ENCODE results near the gene PKM.

DNA sequence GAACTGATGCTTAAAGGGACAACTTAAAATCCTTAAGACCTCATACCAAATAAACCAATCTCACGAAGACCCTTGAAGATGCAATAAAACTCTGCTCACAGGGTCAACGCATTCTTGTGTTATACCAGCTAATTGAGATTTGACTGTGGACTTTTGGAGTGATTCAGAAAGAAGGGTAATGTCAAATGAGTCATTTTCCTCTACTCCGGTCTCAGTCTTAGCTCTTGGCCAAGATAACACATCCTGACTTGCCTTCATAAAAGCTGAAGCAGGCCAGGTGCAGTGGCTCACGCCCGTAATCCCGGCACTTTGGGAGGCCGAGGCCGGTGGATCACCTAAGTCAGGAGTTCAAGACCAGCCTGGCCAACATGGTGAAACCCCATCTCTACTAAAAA lies 3.8 kb downstream of the PKM start:
- TF ChIP-seq CTCF (IDR thresholded peaks at IDR 0.05; ENCODE audit: low read length) (no peak), EZH2 (optimal IDR thresholded peaks at IDR 0.05; ENCODE audit: low read depth, low read length) (no peak)

All from MM.1S (cell line).